MM.1S (cell line): ENCODE measurements around the gene AMOTL1.

ENCODE experiments used
- CTCF ChIP-seq: fragments of 300-600 bp; sonication (generic); IDR thresholded peaks from 2 replicates; pipeline ENCODE4 v1.5.1; 2016; ENCODE audit warnings: antibody characterized with exemption, low read length, mixed read lengths
- EZH2 ChIP-seq: fragments of 300-600 bp; sonication (generic); optimal IDR thresholded peaks from 2 replicates; pipeline ENCODE3; 2017; ENCODE audit warnings: low read depth, mild to moderate bottlenecking, antibody characterized with exemption, low read length, mixed read lengths
- EZH2phosphoT487 ChIP-seq: fragments of 300-600 bp; sonication (generic); IDR thresholded peaks from 2 replicates; pipeline ENCODE4 v1.6.1; 2018; ENCODE audit warnings: antibody characterized with exemption, low read length

DNA sequence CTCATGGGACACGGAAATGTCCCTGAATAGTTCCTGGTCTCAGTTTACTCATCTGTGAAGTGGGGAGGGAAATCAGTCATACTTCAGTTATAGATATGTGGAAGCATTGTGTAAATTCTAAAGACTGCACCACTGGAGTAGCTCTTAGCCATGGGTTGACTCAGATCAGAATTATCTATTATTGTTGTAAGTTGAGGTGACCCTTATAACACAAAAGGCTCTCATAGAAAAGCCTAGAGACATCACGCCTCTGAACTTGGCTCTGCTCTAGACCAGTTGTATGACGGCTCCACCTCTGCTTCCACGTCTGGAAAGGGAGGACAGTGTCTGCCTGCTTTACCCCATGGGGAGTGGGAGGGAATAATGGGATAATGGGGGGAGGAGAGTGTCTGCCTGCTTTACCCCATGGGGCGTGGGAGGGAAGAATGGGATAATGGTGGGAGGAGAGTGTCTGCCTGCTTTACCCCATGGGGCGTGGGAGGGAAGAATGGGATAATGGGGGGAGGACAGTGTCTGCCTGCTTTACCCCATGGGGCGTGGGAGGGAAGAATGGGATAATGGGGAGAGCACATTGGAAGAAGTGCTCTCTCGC, 98.2 kb downstream of the AMOTL1 start:
- TF ChIP-seq CTCF, result no peak
- no peak for TF ChIP-seq EZH2phosphoT487
- no peak for TF ChIP-seq EZH2
